ENCODE results near the gene IGFBP1.

DNA sequence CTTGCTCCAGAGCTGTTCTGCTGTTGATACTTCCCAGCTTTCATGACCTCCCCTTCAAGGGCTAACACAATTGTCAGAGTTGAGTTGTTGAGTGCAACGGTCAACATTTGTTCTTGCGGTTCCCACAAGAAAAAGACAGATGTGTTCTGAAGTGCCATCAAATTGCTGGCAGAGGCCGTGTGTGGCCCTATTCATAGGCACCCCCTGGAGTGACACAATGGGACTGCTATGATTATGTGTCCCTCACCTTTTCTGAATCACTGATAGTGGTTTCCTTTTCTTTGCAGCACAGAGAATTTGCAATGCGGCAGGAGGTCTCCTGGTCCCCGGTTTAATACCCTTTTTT, 5.8 kb upstream of the IGFBP1 start:
- TF ChIP-seq CTCF (IDR thresholded peaks at IDR 0.05; ENCODE audit: insufficient read depth, low read length) (no peak), SPI1 (IDR thresholded peaks at IDR 0.05; ENCODE audit: borderline replicate concordance, low read depth) (no peak)
- TF ChIP-seq, protein P1, sequence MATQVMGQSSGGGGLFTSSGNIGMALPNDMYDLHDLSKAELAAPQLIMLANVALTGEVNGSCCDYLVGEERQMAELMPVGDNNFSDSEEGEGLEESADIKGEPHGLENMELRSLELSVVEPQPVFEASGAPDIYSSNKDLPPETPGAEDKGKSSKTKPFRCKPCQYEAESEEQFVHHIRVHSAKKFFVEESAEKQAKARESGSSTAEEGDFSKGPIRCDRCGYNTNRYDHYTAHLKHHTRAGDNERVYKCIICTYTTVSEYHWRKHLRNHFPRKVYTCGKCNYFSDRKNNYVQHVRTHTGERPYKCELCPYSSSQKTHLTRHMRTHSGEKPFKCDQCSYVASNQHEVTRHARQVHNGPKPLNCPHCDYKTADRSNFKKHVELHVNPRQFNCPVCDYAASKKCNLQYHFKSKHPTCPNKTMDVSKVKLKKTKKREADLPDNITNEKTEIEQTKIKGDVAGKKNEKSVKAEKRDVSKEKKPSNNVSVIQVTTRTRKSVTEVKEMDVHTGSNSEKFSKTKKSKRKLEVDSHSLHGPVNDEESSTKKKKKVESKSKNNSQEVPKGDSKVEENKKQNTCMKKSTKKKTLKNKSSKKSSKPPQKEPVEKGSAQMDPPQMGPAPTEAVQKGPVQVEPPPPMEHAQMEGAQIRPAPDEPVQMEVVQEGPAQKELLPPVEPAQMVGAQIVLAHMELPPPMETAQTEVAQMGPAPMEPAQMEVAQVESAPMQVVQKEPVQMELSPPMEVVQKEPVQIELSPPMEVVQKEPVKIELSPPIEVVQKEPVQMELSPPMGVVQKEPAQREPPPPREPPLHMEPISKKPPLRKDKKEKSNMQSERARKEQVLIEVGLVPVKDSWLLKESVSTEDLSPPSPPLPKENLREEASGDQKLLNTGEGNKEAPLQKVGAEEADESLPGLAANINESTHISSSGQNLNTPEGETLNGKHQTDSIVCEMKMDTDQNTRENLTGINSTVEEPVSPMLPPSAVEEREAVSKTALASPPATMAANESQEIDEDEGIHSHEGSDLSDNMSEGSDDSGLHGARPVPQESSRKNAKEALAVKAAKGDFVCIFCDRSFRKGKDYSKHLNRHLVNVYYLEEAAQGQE (IDR thresholded peaks at IDR 0.05; ENCODE audit: insufficient replicate concordance, low read depth), result no peak
